Effector memory CD4-positive, alpha-beta T cell (primary cell): Measurements from ENCODE around the gene IGSF21.

Experiments
- DNase-seq, 3 donors: peaks; one replicate each; pipeline ENCODE4 v3.0.0-alpha.2; 2020
- H3K27ac ChIP-seq: 2 replicates; pipeline ENCODE4 v1.7.0; 2013; ENCODE audit warnings: mild to moderate bottlenecking, low read length, moderate library complexity; ENCODE audit not compliant: insufficient read depth, poor library complexity, severe bottlenecking
- H3K27me3 ChIP-seq: replicated peaks from 2 replicates; pipeline ENCODE4 v1.7.0; 2013; ENCODE audit warnings: mild to moderate bottlenecking, low read length; ENCODE audit not compliant: insufficient read depth, control insufficient read depth, poor library complexity, severe bottlenecking
- H3K36me3 ChIP-seq: 2 replicates; pipeline ENCODE4 v1.7.0; 2013; ENCODE audit warnings: mild to moderate bottlenecking, low read length, moderate library complexity; ENCODE audit not compliant: control insufficient read depth, insufficient read depth
- H3K4me1 ChIP-seq: 2 replicates; pipeline ENCODE4 v1.7.0; 2013; ENCODE audit warnings: low read length, mild to moderate bottlenecking; ENCODE audit not compliant: control insufficient read depth, insufficient read depth, poor library complexity, severe bottlenecking
- H3K4me3 ChIP-seq: 2 replicates; pipeline ENCODE4 v1.7.0; 2013; ENCODE audit warnings: low read length, low read depth, mild to moderate bottlenecking; ENCODE audit not compliant: insufficient read depth, poor library complexity, severe bottlenecking
- H3K9me3 ChIP-seq: 2 replicates; pipeline ENCODE4 v1.7.0; 2013; ENCODE audit warnings: mild to moderate bottlenecking, low read length, moderate library complexity; ENCODE audit not compliant: control insufficient read depth

Gene IGSF21

GRCh38 chr1:18314399-18314798 is 206.8 kb downstream of the IGSF21 start:
- no peak for DNase-seq
- Histone ChIP-seq H3K4me3 (no peak overlapping the region), H3K27me3 (no peaks in the 10 kb centered on the region), H3K9me3 (no peaks in the 10 kb centered on the region), H3K4me1 (no peaks in the 10 kb centered on the region), H3K27ac (no peak overlapping the region), H3K36me3 (no peaks in the 10 kb centered on the region)

- Histone ChIP-seq H3K9me3 (no peaks in the 10 kb centered on the region), H3K27me3 (no peaks in the 10 kb centered on the region), H3K36me3 (no peaks in the 10 kb centered on the region), H3K27ac (no peak overlapping the region), H3K4me1 (no peaks in the 10 kb centered on the region), H3K4me3 (no peak overlapping the region)
- DNase-seq = no peak
These were observed 207.9 kb downstream of the IGSF21 start for GRCh38 chr1:18315449-18315848.

GRCh38 chr1:18316764-18317163 is 209.2 kb downstream of the IGSF21 start:
- no peaks in the 10 kb centered on the region for H3K9me3 ChIP-seq
- no peak overlapping the region for H3K27ac ChIP-seq

GRCh38 chr1:18319099-18319498 is 211.5 kb downstream of the IGSF21 start:
- Histone ChIP-seq H3K27me3 (no peaks in the 10 kb centered on the region), H3K9me3 (no peaks in the 10 kb centered on the region), H3K4me3 (no peak overlapping the region), H3K4me1 (no peaks in the 10 kb centered on the region), H3K27ac (no peak overlapping the region), H3K36me3 (no peaks in the 10 kb centered on the region)
- no peak for DNase-seq

More at GRCh38 chr1:18316764-18317163, 209.2 kb downstream of the IGSF21 start:
- no peaks in the 10 kb centered on the region for H3K27me3 ChIP-seq
- H3K4me1 ChIP-seq = no peaks in the 10 kb centered on the region
- no peak for DNase-seq
- no peaks in the 10 kb centered on the region for H3K36me3 ChIP-seq
- no peak overlapping the region for H3K4me3 ChIP-seq

- no peak overlapping the region for H3K4me3 ChIP-seq
- no peaks in the 10 kb centered on the region for H3K4me1 ChIP-seq
- no peak for DNase-seq
- H3K36me3 ChIP-seq = no peaks in the 10 kb centered on the region
- no peaks in the 10 kb centered on the region for H3K27me3 ChIP-seq
- no peak overlapping the region for H3K27ac ChIP-seq
- no peaks in the 10 kb centered on the region for H3K9me3 ChIP-seq
These were observed 212.5 kb downstream of the IGSF21 start for GRCh38 chr1:18320051-18320450.

GRCh38 chr1:18322368-18323032 is 214.9 kb downstream of the IGSF21 start:
- DNase-seq = no peak
- Histone ChIP-seq H3K4me1 (no peaks in the 10 kb centered on the region), H3K36me3 (no peaks in the 10 kb centered on the region), H3K27me3 (no peaks in the 10 kb centered on the region), H3K27ac (no peak overlapping the region), H3K9me3 (no peaks in the 10 kb centered on the region), H3K4me3 (no peak overlapping the region)

- no peak overlapping the region for H3K27ac ChIP-seq
- DNase-seq = no peak
- H3K4me1 ChIP-seq = no peaks in the 10 kb centered on the region
- H3K27me3 ChIP-seq = no peaks in the 10 kb centered on the region
- H3K36me3 ChIP-seq = no peaks in the 10 kb centered on the region
- no peaks in the 10 kb centered on the region for H3K9me3 ChIP-seq
- no peak overlapping the region for H3K4me3 ChIP-seq
These were observed 215.7 kb downstream of the IGSF21 start for GRCh38 chr1:18323259-18323658.

- H3K4me3 ChIP-seq = no peak overlapping the region
- H3K36me3 ChIP-seq = no peaks in the 10 kb centered on the region
- DNase-seq = no peak
- no peaks in the 10 kb centered on the region for H3K4me1 ChIP-seq
- H3K27me3 ChIP-seq = no peaks in the 10 kb centered on the region
- no peak overlapping the region for H3K27ac ChIP-seq
- H3K9me3 ChIP-seq = no peaks in the 10 kb centered on the region
These were observed 216.6 kb downstream of the IGSF21 start for GRCh38 chr1:18324246-18324645.

- H3K36me3 ChIP-seq = no peaks in the 10 kb centered on the region
- H3K9me3 ChIP-seq = no peaks in the 10 kb centered on the region
- no peak overlapping the region for H3K27ac ChIP-seq
- H3K4me1 ChIP-seq = no peaks in the 10 kb centered on the region
- no peaks in the 10 kb centered on the region for H3K27me3 ChIP-seq
- no peak overlapping the region for H3K4me3 ChIP-seq
- DNase-seq = no peak
These were observed 217.5 kb downstream of the IGSF21 start for GRCh38 chr1:18325136-18325535.

GRCh38 chr1:18326211-18326897 is 218.8 kb downstream of the IGSF21 start:
- no peaks in the 10 kb centered on the region for H3K27me3 ChIP-seq
- H3K27ac ChIP-seq = no peak overlapping the region
- H3K9me3 ChIP-seq = no peaks in the 10 kb centered on the region
- no peaks in the 10 kb centered on the region for H3K36me3 ChIP-seq
- no peak for DNase-seq
- H3K4me3 ChIP-seq = no peak overlapping the region
- H3K4me1 ChIP-seq = no peaks in the 10 kb centered on the region
